ENCODE data around the gene ZNF444.

Gene ZNF444

GRCh38 chr19:56121180-56122167, 19.6 kb upstream of the ZNF444 start, which contains the start of gene ZNF787:
TSS of gene ZNF787 (minus strand) at chr19:56121295. CDS start at chr19:56103217, 18,078 bp downstream.
- DNase-seq (ENCODE audit: low read depth): peak; percentile 98

GRCh38 chr19:56123266-56123891, 17.7 kb upstream of the ZNF444 start:
- no peak for DNase-seq (ENCODE audit: low read depth)

GRCh38 chr19:56124578-56124977, 16.5 kb upstream of the ZNF444 start:
- DNase-seq (ENCODE audit: low read depth): no peak

GRCh38 chr19:56125806-56126590, 15.1 kb upstream of the ZNF444 start:
- no peak for DNase-seq (ENCODE audit: low read depth)

- no peak for DNase-seq (ENCODE audit: low read depth)
Measured at GRCh38 chr19:56126983-56127780, 13.9 kb upstream of the ZNF444 start.

- DNase-seq (ENCODE audit: low read depth): no peak
Measured at GRCh38 chr19:56130006-56130405, 11.1 kb upstream of the ZNF444 start.

- DNase-seq (ENCODE audit: low read depth): no peak
Measured at GRCh38 chr19:56131651-56132050, 9.4 kb upstream of the ZNF444 start.

- no peak for DNase-seq (ENCODE audit: low read depth)
Measured at GRCh38 chr19:56132316-56132822, 8.7 kb upstream of the ZNF444 start.

GRCh38 chr19:56133858-56134653, 7.0 kb upstream of the ZNF444 start:
- no peak for DNase-seq (ENCODE audit: low read depth)

GRCh38 chr19:56134654-56134921, 6.5 kb upstream of the ZNF444 start:
- no peak for DNase-seq (ENCODE audit: low read depth)

GRCh38 chr19:56136362-56136761, 4.7 kb upstream of the ZNF444 start:
- DNase-seq (ENCODE audit: low read depth): no peak

- no peak for DNase-seq (ENCODE audit: low read depth)
Measured at GRCh38 chr19:56137405-56137804, 3.7 kb upstream of the ZNF444 start.

- DNase-seq (ENCODE audit: low read depth): no peak
Measured at GRCh38 chr19:56138069-56138468, 3.0 kb upstream of the ZNF444 start.

- DNase-seq (ENCODE audit: low read depth): no peak
Measured at GRCh38 chr19:56139847-56140582, 1.1 kb upstream of the ZNF444 start.

- DNase-seq (ENCODE audit: low read depth): no peak
Measured at GRCh38 chr19:56141417-56141993, 418 bp downstream of the ZNF444 start.

- DNase-seq (ENCODE audit: low read depth): no peak
Measured at GRCh38 chr19:56142087-56142787, 1.1 kb downstream of the ZNF444 start.

GRCh38 chr19:56142897-56143434, 1.9 kb downstream of the ZNF444 start:
- DNase-seq (ENCODE audit: low read depth): no peak

GRCh38 chr19:56144376-56144775, 3.3 kb downstream of the ZNF444 start:
- no peak for DNase-seq (ENCODE audit: low read depth)

- DNase-seq (ENCODE audit: low read depth): no peak
Measured at GRCh38 chr19:56144831-56145230, 3.7 kb downstream of the ZNF444 start.
